Hepatocyte (in vitro differentiated cells): ENCODE data around the gene GPR37L1.

ENCODE experiments used
- CTCF ChIP-seq: fragments of 200-600 bp; sonication (generic); IDR thresholded peaks from 2 replicates; pipeline ENCODE4 v1.5.1; 2016; ENCODE audit warnings: antibody characterized with exemption, mild to moderate bottlenecking; ENCODE audit not compliant: poor library complexity
- EZH2 ChIP-seq: fragments of 200-600 bp; sonication (generic); IDR thresholded peaks from 2 replicates; pipeline ENCODE4 v1.6.1; 2016; ENCODE audit warnings: antibody characterized with exemption, mild to moderate bottlenecking, borderline replicate concordance
- EZH2phosphoT487 ChIP-seq: fragments of 200-600 bp; sonication (generic); IDR thresholded peaks from one replicate; pipeline ENCODE4 v1.6.1; 2018; ENCODE audit warnings: antibody characterized with exemption, mild to moderate bottlenecking, low read depth, moderate library complexity; ENCODE audit not compliant: unreplicated experiment, severe bottlenecking

GRCh38 chr1:202156590-202156989 is 33.9 kb downstream of the GPR37L1 start:
- TF ChIP-seq CTCF, result no peak
- TF ChIP-seq EZH2phosphoT487, result no peak
- TF ChIP-seq EZH2, result no peak
